GM21515 (cell line): Measurements from ENCODE around the gene VWA8.
"Not testable (repeated sequence)": the region's sequence is repeated elsewhere in the genome, so short reads cannot be mapped to it uniquely, and the experiment has no call there.

Experiments
- ATAC-seq: cut with Tn5 transposase; IDR thresholded peaks from one replicate; pipeline ENCODE4 v1.9.1; 2021; ENCODE audit not compliant: unreplicated experiment

VWA8 gene

GRCh38 chr13:41751734-41752445, 209.0 kb downstream of the VWA8 start:
- ATAC-seq: no peak

- no peak for ATAC-seq
Observed at GRCh38 chr13:41751277-41751676, 209.6 kb downstream of the VWA8 start.

GRCh38 chr13:41746259-41746658, 214.7 kb downstream of the VWA8 start:
- no peak for ATAC-seq

- ATAC-seq: not testable (repeated sequence)
Observed at GRCh38 chr13:41745496-41745895, 215.4 kb downstream of the VWA8 start.

- no peak for ATAC-seq
Observed at GRCh38 chr13:41742917-41743552, 217.9 kb downstream of the VWA8 start.

- no peak for ATAC-seq
Observed at GRCh38 chr13:41740479-41740878, 220.4 kb downstream of the VWA8 start.

- ATAC-seq: no peak
Observed at GRCh38 chr13:41722684-41723535, 238.0 kb downstream of the VWA8 start.

GRCh38 chr13:41720839-41721561, 239.9 kb downstream of the VWA8 start:
- no peak for ATAC-seq

GRCh38 chr13:41716236-41716635, 244.7 kb downstream of the VWA8 start:
- no peak for ATAC-seq

- no peak for ATAC-seq
Observed at GRCh38 chr13:41713405-41713804, 247.5 kb downstream of the VWA8 start.

- no peak for ATAC-seq
Observed at GRCh38 chr13:41710771-41711170, 250.1 kb downstream of the VWA8 start.

GRCh38 chr13:41709511-41709910, 251.4 kb downstream of the VWA8 start:
- no peak for ATAC-seq

GRCh38 chr13:41708713-41709112, 252.2 kb downstream of the VWA8 start:
- ATAC-seq: no peak

GRCh38 chr13:41707194-41707821, 253.6 kb downstream of the VWA8 start:
- no peak for ATAC-seq

- ATAC-seq: no peak
Observed at GRCh38 chr13:41706152-41706551, 254.8 kb downstream of the VWA8 start.

- ATAC-seq: no peak
Observed at GRCh38 chr13:41702540-41702939, 258.4 kb downstream of the VWA8 start.

GRCh38 chr13:41701676-41702075, 259.2 kb downstream of the VWA8 start:
- no peak for ATAC-seq

GRCh38 chr13:41700790-41701310, 260.1 kb downstream of the VWA8 start:
- no peak for ATAC-seq

GRCh38 chr13:41699759-41700158, 261.1 kb downstream of the VWA8 start:
- ATAC-seq: no peak

- no peak for ATAC-seq
Observed at GRCh38 chr13:41697578-41697977, 263.3 kb downstream of the VWA8 start.
